Stomach (tissue), 9 donors: ENCODE results near the gene TPSAB1. TPM values are rescaled to one million over a fixed set of nuclear protein-coding genes. Genes with fewer than 3 reads are reported as not detected.
"Not testable (repeated sequence)": the region's sequence is repeated elsewhere in the genome, so short reads cannot be mapped to it uniquely, and the experiment has no call there.

Experiments
- DNase-seq, 2 donors: peaks; one replicate each; pipeline versions ENCODE4 v3.0.0 to v3.0.0-alpha.2; 2013 to 2019
- H3K27ac ChIP-seq, 5 donors: fragments of 200-600 bp in 4 of 5; sonication (generic) in 4 of 5; one replicate each; pipeline ENCODE4 v1.5.1; 2013 to 2019; ENCODE audit warnings: mild to moderate bottlenecking in 1 of 5, moderate library complexity in 1 of 5
- H3K27me3 ChIP-seq, 3 donors: fragments of 200-600 bp; sonication (generic); one replicate each; pipeline ENCODE4 v1.5.1; 2017 to 2019; ENCODE audit warnings: mixed run types in 1 of 3
- H3K36me3 ChIP-seq, 4 donors: fragments of 200-600 bp; sonication (generic); 1 replicate in 3 of 4; 2 replicates in 1 of 4; pipeline ENCODE4 v1.5.1; 2016 to 2019
- H3K4me1 ChIP-seq, 4 donors: fragments of 200-600 bp; sonication (generic); one replicate each; pipeline ENCODE4 v1.5.1; 2016 to 2019
- H3K4me3 ChIP-seq, 4 donors: fragments of 200-600 bp; sonication (generic) in 3 of 4; one replicate each; pipeline ENCODE4 v1.5.1; 2016 to 2019; ENCODE audit warnings: mild to moderate bottlenecking in 1 of 4
- H3K9me3 ChIP-seq, 4 donors: fragments of 200-600 bp; sonication (generic); one replicate each; pipeline ENCODE4 v1.5.1; 2016 to 2019
- EP300 ChIP-seq: sonication (generic); formaldehyde crosslinking; IDR thresholded peaks from one replicate; pipeline ENCODE4 v1.6.1; 2017; ENCODE audit warnings: antibody characterized with exemption
- POLR2A ChIP-seq, 4 donors: fragments of 450-650 bp; IDR thresholded peaks; one replicate each; pipeline ENCODE4 v1.6.1; 2016; ENCODE audit warnings: antibody characterized with exemption in 4 of 4, control low read depth in 2 of 4, mild to moderate bottlenecking in 1 of 4, moderate library complexity in 1 of 4
- POLR2AphosphoS5 ChIP-seq, 3 donors: sonication (generic); formaldehyde crosslinking; IDR thresholded peaks; one replicate each; pipeline ENCODE4 v1.6.1; 2016; ENCODE audit warnings: antibody characterized with exemption in 3 of 3
- WGBS, 5 donors: extraction: QIAGEN DNeasy Blood & Tissue Kit in 3 of 5; methylation state at CpG; one replicate each; pipeline versions ENCODE4 v1.1.5 to v1.1.7; 2013 to 2018; 5-methylcytosine and 5-hydroxymethylcytosine counted together
- intact Hi-C: fragments of 100-400 bp; cut with DNase I; formaldehyde crosslinking; loops from one replicate; pipeline ENCODE4 v1.15.1; 2023; ENCODE audit warnings: low total_unique reads
- polyA plus RNA-seq, 3 donors: library from polyadenylated mRNA; stranded (reverse); fragments of 200-250 nt; gene quantifications; one replicate each; pipeline ENCODE4 v1.2.3, GENCODE V29; 2013
- total RNA-seq, 5 donors: library from RNA; depleted of rRNA; stranded (reverse); fragments of >200 nt; gene quantifications; one replicate each; pipeline versions ENCODE4 v1.1.0 to v1.2.3, GENCODE V29; 2014 to 2016
- TF ChIP-seq, protein P1 (sequence below), 7 experiments: fragments of 450-650 bp in 4 of 7; fragments of 200-600 bp in 3 of 7; sonication (generic) in 3 of 7; IDR thresholded peaks; one replicate each; pipeline ENCODE4 v1.5.1; 2016 to 2019; ENCODE audit warnings: antibody characterized with exemption in 7 of 7, control low read depth in 2 of 7, mild to moderate bottlenecking in 1 of 7
- donor health status: healthy with polysubstance abuse.
- donor health status: Bipolar disorder and iron deficiency.
- donor health status: healthy.

Gene TPSAB1
- total and polyA plus RNA-seq, 8 donors, result 15.4 to 202 (median 71.2) TPM

DNA sequence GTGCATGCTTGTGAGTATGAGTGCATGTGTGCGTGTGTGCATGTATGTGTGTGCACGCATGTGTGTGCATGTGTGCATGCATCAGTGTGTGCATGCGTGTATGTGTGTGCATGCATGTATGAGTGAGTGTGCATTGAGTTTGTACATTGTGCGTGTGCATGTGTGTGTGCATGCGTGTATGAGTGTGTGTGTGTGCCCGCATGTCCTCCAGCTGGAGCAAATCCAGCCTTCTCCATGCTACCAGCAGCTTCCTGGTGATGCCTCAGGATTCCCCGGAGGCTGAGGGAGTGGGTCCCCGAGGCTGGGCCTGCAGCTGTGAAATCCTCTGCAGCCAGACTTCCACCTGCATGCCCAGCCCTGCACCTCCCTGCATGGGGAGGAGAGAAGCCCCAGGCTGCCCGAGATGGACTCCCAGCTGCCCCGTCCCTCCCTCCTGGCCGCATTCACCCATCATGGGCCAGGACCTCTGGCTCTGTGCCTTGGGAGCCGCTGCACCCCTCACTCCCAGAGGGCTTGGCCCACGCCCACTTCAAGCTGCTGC is 24.7 kb downstream of the TPSAB1 start:
- Histone ChIP-seq H3K27ac (no peak overlapping the region), H3K36me3 (no peaks in the 10 kb centered on the region), H3K9me3 (no peaks in the 10 kb centered on the region), H3K27me3 (peaks cover 3 to 55% (median 38%) of the 10 kb centered on the region in 3 donors), H3K4me3 (no peak overlapping the region), H3K4me1 (no peaks in the 10 kb centered on the region)
- WGBS, 5 donors, result 71 to 78% (median 76%) methylated on average over 8 to 13 of the region's 13 CpGs
- intact Hi-C loops, result no loop called here
- TF ChIP-seq POLR2A (IDR thresholded peaks at IDR 0.05) (no peak), EP300 (no peak), POLR2AphosphoS5 (IDR thresholded peaks at IDR 0.05) (no peak)
- TF ChIP-seq, protein P1, sequence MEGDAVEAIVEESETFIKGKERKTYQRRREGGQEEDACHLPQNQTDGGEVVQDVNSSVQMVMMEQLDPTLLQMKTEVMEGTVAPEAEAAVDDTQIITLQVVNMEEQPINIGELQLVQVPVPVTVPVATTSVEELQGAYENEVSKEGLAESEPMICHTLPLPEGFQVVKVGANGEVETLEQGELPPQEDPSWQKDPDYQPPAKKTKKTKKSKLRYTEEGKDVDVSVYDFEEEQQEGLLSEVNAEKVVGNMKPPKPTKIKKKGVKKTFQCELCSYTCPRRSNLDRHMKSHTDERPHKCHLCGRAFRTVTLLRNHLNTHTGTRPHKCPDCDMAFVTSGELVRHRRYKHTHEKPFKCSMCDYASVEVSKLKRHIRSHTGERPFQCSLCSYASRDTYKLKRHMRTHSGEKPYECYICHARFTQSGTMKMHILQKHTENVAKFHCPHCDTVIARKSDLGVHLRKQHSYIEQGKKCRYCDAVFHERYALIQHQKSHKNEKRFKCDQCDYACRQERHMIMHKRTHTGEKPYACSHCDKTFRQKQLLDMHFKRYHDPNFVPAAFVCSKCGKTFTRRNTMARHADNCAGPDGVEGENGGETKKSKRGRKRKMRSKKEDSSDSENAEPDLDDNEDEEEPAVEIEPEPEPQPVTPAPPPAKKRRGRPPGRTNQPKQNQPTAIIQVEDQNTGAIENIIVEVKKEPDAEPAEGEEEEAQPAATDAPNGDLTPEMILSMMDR (IDR thresholded peaks at IDR 0.05), result no peak
- DNase-seq, result no peak

DNA sequence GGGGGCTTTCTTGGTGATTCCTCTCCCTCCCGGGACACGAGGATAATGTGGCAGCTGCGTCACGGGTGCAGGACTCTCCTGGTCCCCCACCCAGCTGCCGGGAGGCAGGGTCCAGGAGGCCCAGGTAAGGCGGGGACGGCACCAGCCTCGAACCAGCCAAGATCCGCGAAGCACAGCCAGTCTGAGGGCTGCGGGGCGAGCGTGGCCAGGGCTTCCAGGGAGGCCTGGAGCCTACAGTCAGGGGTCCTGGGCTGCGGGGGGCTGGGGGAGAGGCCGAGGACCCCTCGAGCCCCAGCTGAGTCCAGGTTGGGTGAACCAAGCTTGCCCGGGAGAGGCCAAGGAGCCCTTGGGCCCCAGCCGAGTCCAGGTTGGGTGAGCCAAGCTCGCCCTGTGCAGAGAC is 25.3 kb downstream of the TPSAB1 start:
- no peaks in the 10 kb centered on the region for H3K36me3 ChIP-seq

DNA sequence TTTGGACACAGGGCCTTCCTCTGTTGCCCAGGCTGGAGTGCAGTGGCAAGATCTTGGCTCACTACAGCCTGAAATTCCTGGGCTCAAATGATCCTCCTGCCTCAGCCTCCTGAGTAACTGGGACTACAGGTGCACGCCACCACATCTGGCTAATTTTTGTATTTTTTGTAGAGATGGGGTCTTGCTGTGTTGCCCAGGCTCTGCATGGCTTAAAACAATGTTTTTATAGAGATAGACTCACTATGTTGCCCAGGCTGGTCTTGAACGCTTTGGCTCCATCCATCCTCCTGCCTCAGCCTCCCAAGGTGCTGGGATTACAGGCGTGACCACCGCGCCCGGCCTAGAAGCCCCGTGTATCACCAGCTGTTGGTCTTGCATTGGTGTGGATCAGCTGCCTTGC is 28.9 kb downstream of the TPSAB1 start:
- peaks cover 0 to 48% (median 7%) of the 10 kb centered on the region in 3 donors for H3K27me3 ChIP-seq
- DNase-seq, intact Hi-C loops, H3K4me3 ChIP-seq, H3K27ac ChIP-seq, H3K9me3 ChIP-seq, H3K36me3 ChIP-seq: not testable (repeated sequence)
- WGBS, 5 donors, result 89 to 94% (median 92%) methylated on average over 7 of the region's 7 CpGs
- H3K4me1 ChIP-seq, result peaks cover 7 to 12% (median 9%) of the 10 kb centered on the region in 4 donors

More for the DNA sequence above, 25.3 kb downstream of the TPSAB1 start:
- no peak for DNase-seq
- WGBS, 5 donors, result 81 to 94% (median 88%) methylated on average over 11 to 19 of the region's 19 CpGs
- TF ChIP-seq EP300 (no peak), POLR2A (IDR thresholded peaks at IDR 0.05) (no peak)
- Histone ChIP-seq H3K27me3 (peaks cover 0 to 49% (median 31%) of the 10 kb centered on the region in 3 donors), H3K27ac (no peak overlapping the region), H3K9me3 (no peaks in the 10 kb centered on the region), H3K4me3 (no peak overlapping the region), H3K4me1 (no peaks in the 10 kb centered on the region)
- intact Hi-C loops, result no loop called here

DNA sequence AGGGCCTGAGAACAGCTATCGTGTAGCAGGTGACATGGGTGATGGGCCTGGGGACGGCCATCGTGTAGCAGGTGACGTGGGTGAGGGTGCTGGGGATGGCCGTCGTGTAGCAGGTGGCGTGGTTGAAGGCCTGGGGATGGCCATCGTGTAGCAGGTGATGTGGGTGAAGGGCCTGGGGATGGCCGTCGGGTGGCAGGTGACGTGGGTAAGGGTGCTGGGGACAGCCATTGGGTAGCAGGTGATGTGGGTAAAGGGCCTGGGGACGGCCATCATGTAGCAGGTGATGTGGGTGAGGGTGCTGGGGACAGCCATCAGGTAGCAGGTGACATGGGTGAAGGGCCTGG is 30.8 kb downstream of the TPSAB1 start:
- intact Hi-C loops, result no loop called here
- H3K9me3 ChIP-seq, result no peaks in the 10 kb centered on the region
- TF ChIP-seq POLR2A (IDR thresholded peaks at IDR 0.05) (no peak), EP300 (no peak), POLR2AphosphoS5 (IDR thresholded peaks at IDR 0.05) (no peak)
- TF ChIP-seq, protein P1 (IDR thresholded peaks at IDR 0.05), result no peak
- H3K4me3 ChIP-seq, result no peak overlapping the region
- peaks cover under 1 to 63% (median 10%) of the 10 kb centered on the region in 3 donors for H3K27me3 ChIP-seq
- 65 to 73% (median 66%) methylated on average over 12 of the region's 12 CpGs for WGBS, 5 donors
- no peak for DNase-seq
- H3K36me3 ChIP-seq, result no peaks in the 10 kb centered on the region
- no peak overlapping the region for H3K27ac ChIP-seq
- H3K4me1 ChIP-seq, result peaks cover 7 to 12% (median 9%) of the 10 kb centered on the region in 4 donors

DNA sequence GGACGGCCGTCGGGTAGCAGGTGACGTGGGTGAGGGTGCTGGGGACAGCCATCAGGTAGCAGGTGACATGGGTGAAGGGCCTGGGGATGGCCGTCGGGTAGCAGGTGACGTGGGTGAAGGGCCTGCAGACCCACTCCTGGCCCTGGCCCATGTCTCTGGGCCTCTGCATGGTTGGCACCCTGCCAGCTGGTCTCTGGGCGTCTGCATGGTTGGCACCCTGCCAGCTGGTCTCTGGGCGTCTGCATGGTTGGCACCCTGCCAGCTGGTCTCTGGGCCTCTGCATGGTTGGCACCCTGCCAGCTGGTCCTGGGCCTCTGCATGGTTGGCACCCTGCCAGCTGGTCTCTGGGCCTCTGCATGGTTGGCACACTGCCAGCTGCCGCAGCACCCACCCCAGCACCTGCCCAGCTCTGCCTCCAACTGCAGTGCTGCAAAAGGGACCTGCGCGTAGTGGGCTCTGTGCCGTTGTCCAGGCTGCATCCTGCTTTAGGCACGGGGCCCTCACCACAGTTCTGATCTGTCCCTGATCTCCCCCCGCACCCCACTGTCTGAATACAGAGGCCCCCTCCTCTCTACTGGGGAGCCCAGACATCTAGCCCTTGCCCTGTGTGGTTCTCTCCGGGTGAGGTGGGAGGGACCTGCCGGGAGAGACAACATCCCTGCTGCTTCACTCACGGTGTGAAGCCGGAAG is 31.4 kb downstream of the TPSAB1 start:
- H3K9me3 ChIP-seq, H3K36me3 ChIP-seq, H3K27ac ChIP-seq, H3K4me3 ChIP-seq, intact Hi-C loops: not testable (repeated sequence)
- peaks cover 3 to 63% (median 15%) of the 10 kb centered on the region in 3 donors for H3K27me3 ChIP-seq
- WGBS, 5 donors, result 9 to 17% (median 12%) methylated on average over 14 to 19 of the region's 19 CpGs
- DNase-seq, result peak; percentile 45 to 85
- H3K4me1 ChIP-seq, result peaks cover 7 to 12% (median 9%) of the 10 kb centered on the region in 4 donors
